GM12801 (cell line): ENCODE data around the gene RHOD.

Experiments used
- TF ChIP-seq, protein P1 (sequence below): IDR thresholded peaks from one replicate; pipeline ENCODE4 v1.5.1; 2011; ENCODE audit warnings: control low read depth; ENCODE audit not compliant: insufficient read length; ENCODE audit errors: extremely low read depth

Gene RHOD

GRCh38 chr11:67105964-67106363, 49.3 kb downstream of the RHOD start:
- TF ChIP-seq, protein P1, sequence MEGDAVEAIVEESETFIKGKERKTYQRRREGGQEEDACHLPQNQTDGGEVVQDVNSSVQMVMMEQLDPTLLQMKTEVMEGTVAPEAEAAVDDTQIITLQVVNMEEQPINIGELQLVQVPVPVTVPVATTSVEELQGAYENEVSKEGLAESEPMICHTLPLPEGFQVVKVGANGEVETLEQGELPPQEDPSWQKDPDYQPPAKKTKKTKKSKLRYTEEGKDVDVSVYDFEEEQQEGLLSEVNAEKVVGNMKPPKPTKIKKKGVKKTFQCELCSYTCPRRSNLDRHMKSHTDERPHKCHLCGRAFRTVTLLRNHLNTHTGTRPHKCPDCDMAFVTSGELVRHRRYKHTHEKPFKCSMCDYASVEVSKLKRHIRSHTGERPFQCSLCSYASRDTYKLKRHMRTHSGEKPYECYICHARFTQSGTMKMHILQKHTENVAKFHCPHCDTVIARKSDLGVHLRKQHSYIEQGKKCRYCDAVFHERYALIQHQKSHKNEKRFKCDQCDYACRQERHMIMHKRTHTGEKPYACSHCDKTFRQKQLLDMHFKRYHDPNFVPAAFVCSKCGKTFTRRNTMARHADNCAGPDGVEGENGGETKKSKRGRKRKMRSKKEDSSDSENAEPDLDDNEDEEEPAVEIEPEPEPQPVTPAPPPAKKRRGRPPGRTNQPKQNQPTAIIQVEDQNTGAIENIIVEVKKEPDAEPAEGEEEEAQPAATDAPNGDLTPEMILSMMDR: no peak

DNA sequence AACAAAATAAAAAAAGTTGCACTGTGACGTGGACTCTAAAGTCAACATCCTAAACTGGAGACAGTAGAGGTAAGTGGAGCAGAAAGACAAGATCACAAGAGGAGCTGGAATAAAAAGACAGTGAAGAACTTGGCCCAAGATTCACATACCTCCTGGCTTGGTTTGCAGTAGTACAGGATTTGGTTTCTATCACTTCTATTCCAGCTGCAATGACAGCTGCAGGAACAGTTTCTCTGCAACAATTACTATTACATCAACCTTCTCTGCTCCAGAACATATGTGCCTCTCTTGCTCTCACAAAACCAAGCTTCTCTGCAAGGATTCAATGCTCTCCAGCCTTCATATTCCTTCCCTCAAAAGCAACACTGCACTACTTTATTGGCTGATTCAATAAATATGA, 54.6 kb downstream of the RHOD start:
- TF ChIP-seq, protein P1: no peak

GRCh38 chr11:67113231-67113721, 56.6 kb downstream of the RHOD start:
- TF ChIP-seq, protein P1: no peak

DNA sequence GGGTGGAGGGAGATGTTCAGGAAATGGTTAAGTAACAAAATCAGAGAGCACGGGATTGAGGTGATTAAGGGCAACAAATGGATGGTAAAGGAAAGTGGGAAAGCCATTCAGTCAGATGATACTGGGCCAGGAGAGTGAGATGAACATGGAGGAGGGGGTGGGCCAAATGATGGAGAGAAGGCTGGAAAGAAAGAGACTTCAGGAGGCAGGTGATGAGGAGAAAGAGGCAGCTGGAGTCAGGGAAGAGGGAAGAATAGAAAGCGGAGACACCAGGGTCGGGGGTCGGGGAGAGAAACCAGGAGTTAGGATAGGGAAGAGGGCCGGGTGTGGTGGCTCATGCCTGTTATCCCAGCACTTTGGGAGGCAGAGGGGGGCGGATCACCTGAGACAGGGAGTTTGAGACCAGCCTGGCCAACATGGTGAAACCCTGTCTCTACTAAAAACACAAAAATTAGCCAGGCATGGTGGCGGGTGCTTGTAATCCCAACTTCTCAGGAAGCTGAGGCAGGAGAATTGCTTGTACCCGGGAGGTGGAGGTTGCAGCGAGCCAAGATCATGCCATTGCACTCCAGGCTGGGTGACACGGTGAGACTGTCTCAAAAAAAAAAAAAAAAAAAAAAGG, 57.7 kb downstream of the RHOD start:
- TF ChIP-seq, protein P1: no peak

DNA sequence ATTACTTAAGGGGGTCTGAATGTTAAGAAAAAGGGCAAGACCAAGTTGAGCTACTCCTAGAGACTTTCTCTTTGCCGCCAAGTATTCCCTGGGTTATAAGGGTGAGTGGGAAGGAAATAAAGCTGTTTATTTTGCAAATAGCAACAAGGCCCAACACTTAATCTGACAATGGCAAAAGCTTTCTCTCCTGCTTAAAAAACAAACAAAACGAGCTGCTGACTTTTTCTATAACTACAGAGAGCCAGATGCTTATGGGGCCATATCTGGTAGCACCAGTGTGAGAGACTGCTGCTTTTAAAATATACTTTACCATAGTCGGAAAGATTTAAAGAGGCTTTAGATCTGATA, 60.1 kb downstream of the RHOD start:
- TF ChIP-seq, protein P1: no peak

DNA sequence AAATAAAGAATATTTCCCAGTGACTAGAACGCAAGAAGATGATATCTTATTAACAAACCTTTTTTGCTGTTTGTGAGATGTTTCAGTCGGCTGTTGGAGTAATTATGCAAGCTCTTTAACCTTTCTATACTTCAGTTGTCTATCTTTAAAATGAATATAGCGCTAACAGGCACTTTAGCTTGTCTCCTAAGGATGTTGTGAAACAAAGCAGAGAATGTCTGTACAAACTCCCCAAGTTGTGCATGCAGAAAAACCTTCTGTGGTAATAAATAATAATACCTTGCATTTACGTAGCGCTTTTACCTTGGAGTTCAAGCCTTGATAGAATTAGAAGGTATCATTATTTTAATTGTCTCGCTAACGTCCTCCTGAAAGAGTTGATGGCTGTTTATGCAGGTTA, 60.5 kb downstream of the RHOD start:
- TF ChIP-seq, protein P1: no peak

DNA sequence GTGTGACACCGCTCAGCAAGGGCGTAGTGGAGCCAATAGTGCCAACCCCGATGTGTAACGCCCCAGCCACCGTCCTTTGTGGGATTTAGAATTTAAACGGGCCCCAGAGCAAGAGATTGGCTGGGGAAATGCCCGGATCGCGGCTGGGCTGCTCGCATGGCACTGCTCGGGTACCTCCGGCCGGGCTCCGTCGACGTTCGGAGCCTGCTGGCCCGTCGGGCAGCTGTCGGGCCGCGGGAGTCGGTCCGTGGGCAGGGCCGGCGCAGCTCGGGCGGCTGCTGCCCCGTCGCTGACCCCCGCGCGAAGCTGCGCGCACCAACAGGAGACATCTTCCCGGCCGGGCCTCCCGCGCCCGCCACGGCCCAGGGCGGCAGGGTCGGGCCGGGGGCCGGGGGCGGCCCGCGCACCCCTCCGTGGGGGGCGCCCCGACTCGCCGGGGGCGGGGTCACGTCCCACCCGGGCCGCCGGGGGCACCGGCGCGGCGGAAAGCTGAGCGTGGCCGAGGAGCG, 61.1 kb downstream of the RHOD start:
- TF ChIP-seq, protein P1: no peak
